ENCODE data around the gene COA5.
A peak's percentile ranks its signal among the peaks of the same experiment; 100 is the strongest.
"Not testable (repeated sequence)": the region's sequence is repeated elsewhere in the genome, so short reads cannot be mapped to it uniquely, and the experiment has no call there.

The COA5 gene

GRCh38 chr2:98606431-98606830 is 1.9 kb downstream of the COA5 start:
- no peak for DNase-seq (ENCODE audit: low read depth)

GRCh38 chr2:98605076-98605475 is 3.2 kb downstream of the COA5 start:
- no peak for DNase-seq (ENCODE audit: low read depth)

- DNase-seq (ENCODE audit: low read depth), result peak; percentile 34
Measured at GRCh38 chr2:98604547-98604946, 3.8 kb downstream of the COA5 start.

GRCh38 chr2:98601532-98602132 is 6.7 kb downstream of the COA5 start:
- DNase-seq (ENCODE audit: low read depth), result peak; percentile 26

GRCh38 chr2:98598781-98599428 is 9.4 kb downstream of the COA5 start:
- peak; percentile 52 for DNase-seq (ENCODE audit: low read depth)

- not testable (repeated sequence) for DNase-seq (ENCODE audit: low read depth)
Measured at GRCh38 chr2:98594665-98595064, 13.6 kb downstream of the COA5 start.

GRCh38 chr2:98592565-98592964 is 15.7 kb downstream of the COA5 start:
- no peak for DNase-seq (ENCODE audit: low read depth)

GRCh38 chr2:98589489-98589888 is 18.8 kb downstream of the COA5 start:
- no peak for DNase-seq (ENCODE audit: low read depth)

GRCh38 chr2:98588880-98589431 is 19.4 kb downstream of the COA5 start:
- DNase-seq (ENCODE audit: low read depth), result no peak

GRCh38 chr2:98586551-98587140 is 21.7 kb downstream of the COA5 start:
- DNase-seq (ENCODE audit: low read depth), result no peak

- DNase-seq (ENCODE audit: low read depth), result no peak
Measured at GRCh38 chr2:98585386-98585785, 22.9 kb downstream of the COA5 start.

GRCh38 chr2:98583816-98584618 is 24.3 kb downstream of the COA5 start:
- DNase-seq (ENCODE audit: low read depth), result no peak

GRCh38 chr2:98583276-98583675 is 25.0 kb downstream of the COA5 start:
- no peak for DNase-seq (ENCODE audit: low read depth)

GRCh38 chr2:98582523-98582922 is 25.8 kb downstream of the COA5 start:
- DNase-seq (ENCODE audit: low read depth), result no peak

GRCh38 chr2:98580656-98581284 is 27.5 kb downstream of the COA5 start:
- no peak for DNase-seq (ENCODE audit: low read depth)

GRCh38 chr2:98579926-98580325 is 28.4 kb downstream of the COA5 start:
- no peak for DNase-seq (ENCODE audit: low read depth)

- DNase-seq (ENCODE audit: low read depth), result no peak
Measured at GRCh38 chr2:98578231-98578630, 30.1 kb downstream of the COA5 start.

- no peak for DNase-seq (ENCODE audit: low read depth)
Measured at GRCh38 chr2:98577313-98577712, 31.0 kb downstream of the COA5 start.

GRCh38 chr2:98576666-98577312 is 31.5 kb downstream of the COA5 start:
- DNase-seq (ENCODE audit: low read depth), result no peak

- no peak for DNase-seq (ENCODE audit: low read depth)
Measured at GRCh38 chr2:98573426-98573825, 34.9 kb downstream of the COA5 start.

GRCh38 chr2:98572676-98573075 is 35.6 kb downstream of the COA5 start:
- peak; percentile 49 for DNase-seq (ENCODE audit: low read depth)

GRCh38 chr2:98572211-98572610 is 36.1 kb downstream of the COA5 start:
- no peak for DNase-seq (ENCODE audit: low read depth)
